WTC11 (cell line): ENCODE measurements around the gene LEMD3. TPM values are rescaled to one million over a fixed set of nuclear protein-coding genes. Genes with fewer than 3 reads are reported as not detected.
A peak's percentile ranks its signal among the peaks of the same experiment; 100 is the strongest.

Source experiments
- ATF6 ChIP-seq: sonication (generic); formaldehyde crosslinking; IDR thresholded peaks from 2 replicates; pipeline ENCODE4 v1.8.1; 2023; ENCODE audit warnings: mild to moderate bottlenecking, missing genetic modification reagents
- CBFB ChIP-seq: sonication (generic); formaldehyde crosslinking; IDR thresholded peaks from 2 replicates; pipeline ENCODE4 v1.8.1; 2022; ENCODE audit warnings: mild to moderate bottlenecking, low read depth, missing genetic modification reagents
- CDX4 ChIP-seq: fragments of 250-450 bp; sonication (Bioruptor Pico); IDR thresholded peaks from 2 replicates; pipeline ENCODE4 v1.9.0; 2021; ENCODE audit warnings: moderate library complexity, mild to moderate bottlenecking, inconsistent platforms, borderline replicate concordance
- E2F4 ChIP-seq: sonication (generic); formaldehyde crosslinking; IDR thresholded peaks from 2 replicates; pipeline ENCODE4 v1.8.1; 2022; ENCODE audit warnings: low read depth, mild to moderate bottlenecking, moderate library complexity, missing genetic modification reagents, borderline replicate concordance
- E2F5 ChIP-seq: sonication (generic); formaldehyde crosslinking; IDR thresholded peaks from 2 replicates; pipeline ENCODE4 v1.8.1; 2022; ENCODE audit warnings: mild to moderate bottlenecking, moderate library complexity, missing genetic modification reagents
- ERG ChIP-seq: fragments of 250-450 bp; sonication (Bioruptor Pico); IDR thresholded peaks from 2 replicates; pipeline ENCODE4 v1.8.0; 2021; ENCODE audit warnings: mild to moderate bottlenecking
- FOXK1 ChIP-seq: sonication (generic); formaldehyde crosslinking; IDR thresholded peaks from 2 replicates; pipeline ENCODE4 v1.8.0; 2022; ENCODE audit warnings: mild to moderate bottlenecking, moderate library complexity, missing genetic modification reagents
- FOXP1 ChIP-seq: sonication (generic); formaldehyde crosslinking; IDR thresholded peaks from 2 replicates; pipeline ENCODE4 v1.8.0; 2022; ENCODE audit warnings: missing genetic modification reagents, mild to moderate bottlenecking, moderate library complexity, borderline replicate concordance
- GTF2I ChIP-seq: fragments of 250-450 bp; sonication (Bioruptor Pico); conservative IDR thresholded peaks from 2 replicates; pipeline ENCODE4 v1.4.0; 2021; ENCODE audit warnings: mild to moderate bottlenecking
- HMGA2 ChIP-seq: fragments of 250-450 bp; sonication (Bioruptor Pico); IDR thresholded peaks from 2 replicates; pipeline ENCODE4 v1.4.0; 2021; ENCODE audit warnings: mild to moderate bottlenecking, moderate library complexity
- MYBL2 ChIP-seq: sonication (generic); formaldehyde crosslinking; IDR thresholded peaks from 2 replicates; pipeline ENCODE4 v1.8.1; 2023; ENCODE audit warnings: mild to moderate bottlenecking, moderate library complexity, missing genetic modification reagents
- NFATC4 ChIP-seq: fragments of 250-450 bp; sonication (Bioruptor Pico); IDR thresholded peaks from 2 replicates; pipeline ENCODE4 v1.9.0; 2021; ENCODE audit warnings: mild to moderate bottlenecking
- NFYB ChIP-seq: sonication (generic); formaldehyde crosslinking; conservative IDR thresholded peaks from 2 replicates; pipeline ENCODE4 v1.8.0; 2022; ENCODE audit warnings: low read depth, missing genetic modification reagents
- SP1 ChIP-seq: sonication (generic); formaldehyde crosslinking; conservative IDR thresholded peaks from 2 replicates; pipeline ENCODE4 v1.8.1; 2022; ENCODE audit warnings: missing genetic modification reagents
- STAT6 ChIP-seq: sonication (generic); formaldehyde crosslinking; conservative IDR thresholded peaks from 2 replicates; pipeline ENCODE4 v1.8.1; 2023; ENCODE audit warnings: mild to moderate bottlenecking, low read depth, missing genetic modification reagents, moderate library complexity
- USF1 ChIP-seq: sonication (generic); formaldehyde crosslinking; IDR thresholded peaks from 2 replicates; pipeline ENCODE4 v1.8.0; 2022; ENCODE audit warnings: mild to moderate bottlenecking, missing genetic modification reagents
- USF2 ChIP-seq: sonication (generic); formaldehyde crosslinking; IDR thresholded peaks from 2 replicates; pipeline ENCODE4 v1.8.1; 2023; ENCODE audit warnings: mild to moderate bottlenecking, missing genetic modification reagents, moderate library complexity
- ZBTB21 ChIP-seq: sonication (generic); formaldehyde crosslinking; IDR thresholded peaks from 2 replicates; pipeline ENCODE4 v1.8.1; 2023; ENCODE audit warnings: mild to moderate bottlenecking, missing genetic modification reagents, borderline replicate concordance
- ZNF425 ChIP-seq: fragments of 250-450 bp; sonication (Bioruptor Pico); conservative IDR thresholded peaks from 2 replicates; pipeline ENCODE4 v1.9.0; 2021; ENCODE audit warnings: mild to moderate bottlenecking
- ZNF512 ChIP-seq: sonication (generic); formaldehyde crosslinking; IDR thresholded peaks from 2 replicates; pipeline ENCODE4 v1.8.1; 2022; ENCODE audit warnings: missing genetic modification reagents, borderline replicate concordance
- ZNF671 ChIP-seq: fragments of 250-450 bp; sonication (Bioruptor Pico); IDR thresholded peaks from 2 replicates; pipeline ENCODE4 v1.8.0; 2021; ENCODE audit warnings: mild to moderate bottlenecking
- total RNA-seq: library from RNA; stranded (reverse); gene quantifications from 3 replicates; pipeline ENCODE4 v1.2.3, GENCODE V29; 2021

Gene LEMD3
- total RNA-seq, 1 experiment from 2014 or later, result 31.3 TPM

- TF ChIP-seq NFYB (CRISPR knock-in tag) (no peak), ZNF671 (CRISPR knock-in tag) (no peak), E2F5 (CRISPR knock-in tag) (peak; percentile 66; the same call in 1 of the 2 replicates), ERG (CRISPR knock-in tag) (no peak), FOXK1 (peak; percentile 66), USF1 (no peak), GTF2I (CRISPR knock-in tag) (no peak), CDX4 (no peak), CBFB (CRISPR knock-in tag) (peak; percentile 72; the same call in 1 of the 2 replicates), ZNF425 (no peak), E2F4 (CRISPR knock-in tag) (peak; percentile 53; the same call in 1 of the 2 replicates), FOXP1 (peak; percentile 96), NFATC4 (CRISPR knock-in tag) (no peak), STAT6 (no peak), ATF6 (CRISPR knock-in tag) (no peak), ZBTB21 (peak; percentile 80; the same call in 1 of the 2 replicates), HMGA2 (no peak), ZNF512 (CRISPR knock-in tag) (0 out of 2 replicates have a peak, but pooled peaks have one; percentile 16), MYBL2 (CRISPR knock-in tag) (peak; percentile 81; the same call in 1 of the 2 replicates), SP1 (CRISPR knock-in tag) (0 out of 2 replicates have a peak, but pooled peaks have one; percentile 63), USF2 (CRISPR knock-in tag) (0 out of 2 replicates have a peak, but pooled peaks have one; percentile 6)
Observed at GRCh38 chr12:65121049-65121955, 48.1 kb upstream of the LEMD3 start, which contains the start of gene WIF1 (continued).
